ENCODE measurements around the gene MAN2A2.

MAN2A2 gene

DNA sequence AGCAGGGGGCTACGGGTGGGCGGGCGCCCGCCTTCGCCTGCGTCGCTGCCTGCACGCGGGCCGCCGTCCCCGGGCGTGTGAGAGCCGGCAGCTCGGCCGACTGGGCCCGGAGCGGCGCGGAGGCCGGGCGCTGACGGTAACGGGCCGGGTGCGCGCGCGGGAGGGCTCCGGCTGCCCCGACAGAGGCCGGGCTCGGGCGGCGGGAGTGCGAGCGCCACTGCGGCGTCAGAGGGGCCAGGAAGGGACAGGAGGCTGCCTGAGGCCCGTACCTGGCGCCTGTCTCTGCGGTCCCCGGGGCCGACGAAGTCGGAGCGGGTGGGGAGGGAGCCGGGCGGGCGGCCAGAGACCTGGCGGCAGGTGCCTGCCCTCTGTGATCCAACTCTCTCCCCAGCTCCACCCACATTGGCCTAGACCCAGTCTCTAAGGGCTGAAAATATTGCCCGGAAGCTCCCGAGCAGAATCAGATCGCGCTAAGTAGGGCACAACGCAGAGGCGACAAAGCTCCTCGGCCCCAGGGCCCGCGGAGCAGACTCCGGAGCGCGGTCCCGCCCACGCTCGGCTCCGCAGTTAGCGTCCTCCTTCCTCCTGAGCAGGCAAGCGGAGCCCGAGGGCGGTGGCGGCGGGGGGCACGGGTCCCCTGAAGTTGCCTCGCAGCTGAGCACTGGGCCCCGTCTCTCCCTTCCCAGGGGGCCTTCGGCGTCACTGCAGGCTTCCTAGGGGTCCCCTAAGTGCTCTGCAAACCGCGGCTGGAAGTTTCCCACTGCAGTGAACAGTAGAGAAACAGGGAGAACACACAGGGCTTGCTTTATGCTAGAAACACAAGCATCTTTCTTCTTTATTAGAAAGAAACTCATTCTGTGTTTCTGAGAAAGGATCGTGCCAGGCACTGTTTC is at the start of gene MAN2A2:
Gene MAN2A2, plus strand, starts transcription at position 463 of the 893 bp plus-strand sequence. CDS start 906 bp downstream, outside the sequence.
- DNase-seq (ENCODE audit: low spot score) = peak; percentile 88

DNA sequence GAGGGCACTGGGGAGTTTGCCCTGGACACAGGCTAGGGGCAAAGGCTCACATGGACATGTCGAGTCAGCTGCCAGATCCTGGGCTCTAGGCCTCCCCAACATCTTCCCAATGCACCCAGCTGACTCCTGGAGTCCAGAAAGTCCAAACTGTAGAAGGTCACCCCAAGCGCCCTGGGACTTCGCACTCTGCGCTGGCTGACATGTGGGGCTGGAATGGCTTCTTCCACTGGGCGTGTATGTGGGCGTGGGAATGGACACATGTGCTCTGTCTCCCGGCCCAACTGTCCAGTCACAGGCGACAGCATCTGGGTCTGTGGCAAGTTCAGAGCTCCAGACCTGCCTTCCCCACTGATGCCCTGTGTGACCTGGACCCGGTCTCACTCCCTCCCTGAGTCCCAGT is 48.0 kb upstream of the MAN2A2 start:
- no peak for DNase-seq (ENCODE audit: low spot score)

DNA sequence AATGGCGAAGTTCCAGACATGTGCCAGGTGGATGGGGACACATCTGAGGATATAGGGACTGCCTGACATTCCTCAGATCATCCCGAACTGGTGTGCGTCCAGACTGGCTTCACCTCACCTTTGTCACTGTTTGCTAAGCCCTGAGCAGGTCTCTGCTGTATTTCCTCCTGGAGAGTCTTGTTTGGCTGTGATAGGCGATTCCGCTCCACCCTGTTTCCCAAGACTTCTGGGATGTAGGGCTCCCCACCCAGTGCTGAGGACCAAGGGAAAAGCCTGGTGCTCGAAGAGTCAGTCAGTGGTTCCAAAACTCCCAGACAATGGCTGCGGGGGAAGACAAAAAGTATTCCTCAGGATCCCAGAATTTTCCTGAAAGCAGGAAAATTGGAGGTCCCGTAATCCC is 45.8 kb upstream of the MAN2A2 start:
- no peak for DNase-seq (ENCODE audit: low spot score)

DNA sequence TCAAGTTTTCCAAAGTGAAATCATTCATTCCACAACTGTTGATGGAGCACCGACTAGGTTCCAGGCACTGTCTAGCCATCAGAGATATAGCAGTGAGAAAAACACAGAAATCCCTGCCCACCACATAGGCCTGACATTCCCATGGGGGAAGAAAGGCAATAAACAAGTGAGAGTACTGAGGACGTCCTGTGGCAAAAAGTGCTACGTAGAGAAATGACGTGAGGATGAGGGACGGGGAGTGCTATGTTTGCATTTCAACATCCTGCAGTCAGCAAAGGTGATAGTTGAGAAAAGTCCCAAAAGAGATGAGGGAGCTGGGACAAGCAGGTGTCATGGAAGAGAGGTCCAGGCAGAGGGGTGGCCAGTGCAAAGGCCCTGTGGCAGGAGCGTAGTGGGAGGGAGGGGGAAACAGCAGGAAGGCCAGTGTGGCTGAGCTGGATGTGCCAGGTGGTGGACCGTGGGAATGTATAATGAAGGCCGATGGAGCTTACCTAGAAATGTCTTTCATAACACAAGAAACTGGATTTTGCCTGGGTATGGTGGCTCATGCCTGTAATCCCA is 45.1 kb upstream of the MAN2A2 start:
- no peak for DNase-seq (ENCODE audit: low spot score)

DNA sequence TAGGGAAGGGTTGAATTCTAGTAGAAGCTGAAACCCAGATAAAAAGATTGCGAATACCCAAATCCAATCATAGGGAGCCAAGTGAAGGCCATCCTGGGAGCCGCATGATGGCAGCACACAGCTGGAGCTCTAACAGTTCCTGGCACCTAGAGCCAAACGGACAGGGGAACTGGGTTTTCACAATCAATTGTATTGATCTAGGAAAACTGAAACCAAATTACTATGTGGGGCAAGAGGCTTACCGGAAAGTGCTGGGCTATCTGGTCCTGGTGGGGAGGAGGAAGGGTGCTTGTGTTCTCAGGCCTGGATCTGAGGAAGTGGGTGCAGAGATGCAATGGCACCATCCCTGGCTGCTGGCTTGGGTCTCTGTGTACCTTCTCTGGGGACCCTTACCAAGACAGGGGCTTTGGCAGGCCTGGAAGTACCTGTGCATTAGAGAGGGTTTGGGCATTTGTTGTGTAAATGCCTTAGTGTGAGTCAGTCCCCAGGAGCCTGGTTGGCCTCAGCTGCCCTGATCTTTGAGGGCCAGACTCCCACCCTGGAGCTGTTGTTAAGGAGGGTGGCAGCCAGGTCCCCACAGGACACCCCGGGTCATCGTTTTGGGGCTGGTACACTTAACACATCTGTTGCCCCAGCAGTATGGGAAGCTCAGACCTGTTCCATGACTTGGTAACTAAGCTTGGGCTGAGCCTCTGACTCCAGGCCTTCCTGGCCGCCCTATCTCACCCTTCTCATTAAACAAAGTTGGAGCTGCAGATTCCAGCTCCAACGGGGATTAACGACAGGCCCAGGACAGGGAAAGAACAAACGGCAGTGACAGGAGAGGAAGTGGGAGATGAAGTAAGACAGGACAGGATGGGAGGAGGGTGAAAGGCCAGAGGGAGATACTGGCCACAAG is 43.6 kb upstream of the MAN2A2 start:
- DNase-seq (ENCODE audit: low spot score) = no peak

DNA sequence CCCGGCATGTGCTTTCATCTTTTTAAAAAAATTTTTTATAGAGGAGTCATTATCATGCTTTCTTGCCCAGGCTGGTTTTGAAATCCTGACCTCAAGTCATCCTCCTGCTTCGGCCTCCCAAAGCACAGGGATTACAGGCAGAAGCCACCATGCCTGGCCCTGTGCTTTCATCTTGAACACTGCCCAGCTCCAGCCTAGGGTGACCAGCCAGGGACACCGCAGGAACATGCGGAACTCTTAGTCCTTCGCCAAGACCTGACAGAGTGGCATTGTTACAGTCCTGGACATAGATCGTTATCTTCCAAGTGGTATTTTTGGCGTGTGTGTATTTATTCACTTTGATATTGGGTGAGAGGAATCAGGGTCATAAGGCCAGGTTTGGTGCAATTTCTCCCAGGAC is 42.7 kb upstream of the MAN2A2 start:
- no peak for DNase-seq (ENCODE audit: low spot score)

DNA sequence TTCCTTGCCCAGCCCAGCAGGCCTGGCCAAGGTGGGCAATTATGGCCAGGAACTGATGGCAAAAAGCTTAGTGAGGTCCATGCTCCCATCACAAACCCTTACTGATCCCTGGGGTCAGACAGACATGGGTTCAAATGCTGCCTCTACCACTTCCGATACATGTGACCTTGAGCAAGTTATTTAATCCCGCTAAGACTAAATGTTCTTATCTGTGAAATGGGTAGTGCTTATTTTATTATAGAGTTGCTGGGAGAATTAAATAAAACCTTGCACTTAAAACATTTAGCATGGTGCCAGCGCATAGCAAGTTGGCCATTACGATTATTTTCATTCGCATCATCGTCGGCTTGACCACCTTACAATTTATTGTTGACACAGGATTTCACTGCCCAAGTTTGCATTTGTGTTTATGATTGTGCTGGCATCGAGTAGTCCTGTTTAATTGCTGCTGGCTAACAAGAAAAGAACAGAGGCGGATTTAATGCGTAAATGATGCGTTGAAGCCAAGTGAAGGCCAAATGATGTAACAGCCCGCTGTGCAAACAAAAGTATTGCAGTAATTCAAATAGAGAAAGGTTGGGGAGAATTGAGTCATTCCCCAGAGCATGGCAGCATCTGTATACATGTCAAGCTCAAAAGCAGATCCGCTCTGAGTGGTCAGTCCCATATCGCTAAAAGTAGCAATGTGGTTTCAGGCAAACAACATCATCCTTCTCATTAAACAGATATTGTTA is 42.0 kb upstream of the MAN2A2 start:
- no peak for DNase-seq (ENCODE audit: low spot score)

DNA sequence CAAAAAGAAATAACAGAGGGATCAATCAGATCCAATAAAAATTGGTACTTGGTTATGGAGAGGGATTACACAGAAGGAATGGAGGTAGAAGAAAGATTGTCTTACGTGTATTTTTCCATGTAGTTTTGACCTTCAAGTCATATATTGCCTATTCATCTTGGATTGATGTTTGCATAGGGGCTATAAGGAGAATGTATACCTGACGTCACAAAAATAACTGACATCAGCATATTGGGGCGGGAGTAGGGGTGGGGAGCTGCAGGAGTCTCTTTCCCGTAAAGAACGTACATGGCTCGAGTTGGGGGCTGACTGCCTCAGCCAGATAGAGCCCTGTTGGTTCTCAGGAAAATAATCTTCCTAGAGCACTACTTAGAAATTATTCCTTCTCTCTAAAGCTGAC is 40.6 kb upstream of the MAN2A2 start:
- DNase-seq (ENCODE audit: low spot score) = no peak

DNA sequence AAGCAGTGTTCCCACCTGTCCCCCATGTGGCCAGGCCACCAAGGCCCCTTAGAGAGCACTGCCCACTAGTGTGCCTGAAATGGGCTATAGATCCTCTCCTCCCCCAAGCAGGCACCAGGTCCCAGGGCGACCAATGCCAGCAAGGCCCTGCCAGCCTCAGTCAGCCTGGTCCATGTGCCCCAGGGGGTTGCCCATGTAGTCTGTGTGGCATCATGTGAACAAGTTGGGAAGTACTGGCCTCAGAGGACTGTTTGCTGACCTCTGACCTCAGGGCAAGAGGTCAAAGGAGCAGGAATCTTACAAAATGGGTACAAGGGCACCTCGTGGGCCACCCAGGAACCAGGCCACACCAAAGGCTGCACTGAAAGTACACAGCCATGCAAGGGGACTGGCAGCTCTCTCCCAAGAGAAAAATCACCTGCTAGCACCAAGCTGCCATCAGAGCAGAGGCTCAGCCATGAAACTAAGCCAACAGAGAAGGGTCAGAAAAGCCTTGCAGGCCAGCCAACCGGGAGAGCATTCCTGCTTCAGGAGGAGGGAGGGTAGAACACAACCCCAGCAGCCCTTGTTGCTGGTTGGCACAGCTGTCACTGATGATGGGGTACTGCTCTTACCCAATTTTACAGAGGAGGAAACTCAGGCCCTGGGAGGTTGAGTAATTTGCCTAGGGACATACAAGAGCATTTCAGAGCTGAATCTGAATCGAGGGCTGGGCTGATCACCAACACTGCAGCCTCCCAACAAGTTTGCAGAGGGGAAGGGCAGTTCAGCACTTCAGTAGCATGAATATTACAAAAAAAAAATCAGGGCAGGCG is 39.9 kb upstream of the MAN2A2 start:
- DNase-seq (ENCODE audit: low spot score) = no peak

DNA sequence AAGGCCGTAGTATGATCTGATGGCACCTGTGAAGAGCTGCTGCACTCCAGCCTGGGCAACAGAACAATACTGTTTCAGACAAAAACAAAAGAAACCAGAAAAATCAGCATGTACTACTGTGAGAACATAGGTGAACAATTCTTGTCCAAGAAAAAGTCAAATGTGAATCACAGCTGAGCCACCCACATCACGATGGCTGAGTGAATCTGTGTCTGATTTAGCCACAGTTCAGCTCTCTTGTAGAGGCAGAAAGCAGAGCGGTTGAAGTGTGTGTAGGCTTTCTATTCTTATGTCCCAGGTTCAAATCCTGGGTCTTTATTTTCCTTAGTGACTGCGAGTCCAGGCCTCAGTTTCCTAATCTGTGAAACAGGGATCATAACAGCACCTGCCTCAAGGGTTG is 39.1 kb upstream of the MAN2A2 start:
- DNase-seq (ENCODE audit: low spot score) = no peak

DNA sequence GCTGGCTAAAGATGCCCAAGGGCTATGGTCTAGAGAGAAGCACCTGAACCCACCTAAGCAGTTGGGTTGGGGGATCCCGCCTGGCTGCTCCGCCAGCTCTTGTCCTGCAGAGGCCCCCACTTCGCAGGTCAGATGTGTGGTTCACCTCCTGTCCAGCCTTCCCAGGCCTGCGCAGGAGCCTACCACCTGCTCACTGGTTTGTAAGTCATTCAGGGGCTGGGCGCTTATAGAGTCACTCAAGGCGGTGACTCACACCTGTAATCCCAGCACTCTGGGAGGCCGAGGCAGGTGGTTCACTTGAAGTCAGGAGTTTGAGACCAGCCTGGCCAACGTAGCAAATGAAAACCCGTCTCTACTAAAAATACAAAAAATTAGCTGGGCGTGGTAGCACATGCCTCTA is 38.6 kb upstream of the MAN2A2 start:
- no peak for DNase-seq (ENCODE audit: low spot score)

DNA sequence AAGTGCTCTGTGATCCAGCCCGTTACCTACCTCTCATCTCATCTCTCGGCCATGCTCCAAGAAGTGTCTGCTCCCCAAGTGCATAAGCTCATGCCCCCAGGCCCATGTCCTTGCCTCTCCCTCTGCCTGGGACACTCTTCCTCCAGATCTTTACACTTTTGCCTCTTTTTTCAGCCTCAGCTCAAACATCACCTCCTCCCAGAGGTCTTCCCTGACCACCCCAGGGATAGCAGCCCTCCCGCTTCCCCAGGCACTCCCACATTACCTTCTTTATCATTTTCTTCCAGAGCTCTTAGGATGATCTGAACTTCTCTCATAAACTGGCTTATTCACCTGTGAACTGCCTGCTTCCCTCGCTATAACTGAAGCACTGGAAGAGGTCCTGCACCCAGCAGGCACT is 37.4 kb upstream of the MAN2A2 start:
- DNase-seq (ENCODE audit: low spot score) = no peak

DNA sequence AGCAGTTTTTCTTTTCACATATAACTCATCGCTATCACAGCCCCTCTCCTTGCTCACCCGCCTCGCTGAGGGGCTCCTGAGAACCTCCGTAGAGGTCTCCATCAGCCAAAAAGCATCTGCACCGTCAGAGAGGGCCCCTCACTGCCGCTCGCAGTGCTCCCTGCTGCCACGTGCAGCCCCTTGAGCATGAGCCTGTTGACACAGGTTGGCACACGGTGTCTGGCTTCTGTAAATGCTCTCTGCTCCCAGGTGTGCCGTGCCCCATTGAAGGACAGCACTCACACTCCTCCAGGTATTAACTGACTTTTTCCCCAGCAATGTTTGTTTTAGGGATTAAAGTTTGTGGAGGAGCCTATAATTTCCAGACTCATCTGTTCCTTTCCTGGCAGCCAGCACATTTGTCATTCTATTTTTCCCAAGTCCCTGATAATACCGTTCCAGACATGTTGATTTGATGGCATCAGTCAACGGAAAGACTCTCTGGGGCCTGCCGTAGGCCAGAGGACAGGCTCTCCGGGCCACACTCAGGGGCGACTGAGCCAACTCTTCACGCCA is 36.9 kb upstream of the MAN2A2 start:
- no peak for DNase-seq (ENCODE audit: low spot score)

DNA sequence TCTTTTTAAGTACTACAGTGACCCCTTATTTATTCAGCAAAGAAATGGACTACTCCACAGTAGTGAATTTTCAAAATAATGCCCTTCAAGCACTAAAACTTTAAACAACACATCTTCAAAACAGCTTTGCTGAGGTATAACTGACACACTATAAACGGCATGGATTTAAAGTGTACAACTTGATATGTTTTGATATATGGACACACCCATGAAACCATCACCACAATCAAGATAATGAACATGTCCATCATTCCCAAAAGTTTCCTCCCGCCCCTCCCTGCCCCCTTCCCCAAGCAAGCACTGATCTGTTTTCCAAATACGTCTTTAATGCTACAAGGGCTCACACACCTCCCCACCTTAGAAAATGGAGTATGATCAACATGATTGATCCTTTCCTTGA is 36.3 kb upstream of the MAN2A2 start:
- DNase-seq (ENCODE audit: low spot score) = no peak

DNA sequence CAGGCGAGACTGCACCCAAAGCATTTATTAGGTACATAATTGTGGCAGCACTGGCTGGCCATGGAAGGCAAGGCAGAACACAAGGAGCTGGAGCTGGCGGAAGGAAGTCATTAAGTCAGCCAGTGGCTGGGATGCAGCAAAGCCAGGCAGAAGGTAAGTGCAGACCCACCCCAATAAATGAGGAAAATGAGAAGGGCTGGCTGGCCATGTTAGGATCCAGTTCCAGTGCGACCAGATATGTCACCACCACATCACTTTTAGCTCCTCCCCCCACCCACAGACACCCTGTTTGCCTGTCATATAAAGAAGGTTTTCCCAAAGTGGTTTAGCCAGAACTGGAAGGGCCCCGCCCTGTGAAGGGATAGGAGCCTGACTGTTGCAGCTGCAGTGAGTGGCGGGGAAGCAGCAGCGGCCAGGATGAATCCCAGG is 34.8 kb upstream of the MAN2A2 start, which contains the start of gene FURIN:
Gene FURIN, plus strand, starts transcription at position 328 of the 429 bp plus-strand sequence. CDS start 7,153 bp downstream, outside the sequence.
- no peak for DNase-seq (ENCODE audit: low spot score)

DNA sequence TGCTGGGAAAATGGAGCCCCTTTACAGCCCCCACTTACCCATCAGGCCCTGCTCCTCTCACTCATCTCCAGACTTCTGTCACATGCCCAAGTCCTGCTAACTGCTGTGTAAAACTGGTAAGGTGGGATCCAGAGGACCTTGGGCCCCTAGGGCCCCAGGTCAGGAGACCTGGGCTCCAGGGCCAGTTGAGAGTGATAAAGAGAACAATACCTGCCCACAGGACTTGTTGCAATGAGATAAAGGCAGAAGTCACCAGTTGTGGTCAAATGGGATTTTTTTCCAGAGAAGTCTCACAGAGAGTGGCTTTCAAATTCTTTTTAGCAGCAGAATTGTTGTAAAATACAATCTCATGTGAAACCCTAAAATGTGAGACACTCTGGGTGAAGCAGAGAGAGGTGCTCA is 34.0 kb upstream of the MAN2A2 start:
- DNase-seq (ENCODE audit: low spot score) = no peak

DNA sequence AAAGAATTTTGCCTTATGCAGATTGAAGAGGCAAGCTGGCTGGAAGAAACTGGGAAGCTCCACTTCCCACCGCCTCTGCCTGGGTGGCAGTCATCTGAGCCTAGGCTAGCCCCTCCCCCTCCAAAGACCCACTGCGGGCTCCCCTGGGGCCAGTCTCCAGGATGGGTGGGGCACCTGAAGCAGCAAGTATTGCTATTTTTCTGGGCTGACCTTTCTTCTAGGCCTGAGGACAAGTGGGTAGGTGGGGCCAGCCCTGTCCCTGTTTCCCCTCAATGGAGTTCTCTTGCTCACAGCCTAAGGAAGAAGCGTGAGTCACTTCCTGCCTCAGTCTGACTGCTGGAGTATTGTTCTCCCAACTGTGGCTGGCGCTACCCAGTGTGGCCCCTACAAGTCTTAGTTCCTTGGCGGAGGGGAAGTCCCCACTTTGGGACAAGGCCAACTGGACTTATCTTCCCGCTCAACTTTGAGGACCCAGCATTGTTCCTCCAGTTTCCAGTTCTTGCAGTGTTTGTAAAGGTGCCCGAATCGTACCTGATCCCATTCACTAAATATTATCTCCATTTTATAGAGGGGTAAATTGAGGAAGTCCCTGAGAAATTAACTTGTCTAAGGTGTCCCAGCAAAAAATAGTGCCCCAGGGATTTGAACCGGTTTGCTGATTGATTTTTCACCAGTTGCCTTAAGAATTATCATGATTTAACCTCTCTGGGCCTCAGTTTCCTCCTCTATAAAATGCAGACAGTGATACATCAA is 33.3 kb upstream of the MAN2A2 start:
- no peak for DNase-seq (ENCODE audit: low spot score)

DNA sequence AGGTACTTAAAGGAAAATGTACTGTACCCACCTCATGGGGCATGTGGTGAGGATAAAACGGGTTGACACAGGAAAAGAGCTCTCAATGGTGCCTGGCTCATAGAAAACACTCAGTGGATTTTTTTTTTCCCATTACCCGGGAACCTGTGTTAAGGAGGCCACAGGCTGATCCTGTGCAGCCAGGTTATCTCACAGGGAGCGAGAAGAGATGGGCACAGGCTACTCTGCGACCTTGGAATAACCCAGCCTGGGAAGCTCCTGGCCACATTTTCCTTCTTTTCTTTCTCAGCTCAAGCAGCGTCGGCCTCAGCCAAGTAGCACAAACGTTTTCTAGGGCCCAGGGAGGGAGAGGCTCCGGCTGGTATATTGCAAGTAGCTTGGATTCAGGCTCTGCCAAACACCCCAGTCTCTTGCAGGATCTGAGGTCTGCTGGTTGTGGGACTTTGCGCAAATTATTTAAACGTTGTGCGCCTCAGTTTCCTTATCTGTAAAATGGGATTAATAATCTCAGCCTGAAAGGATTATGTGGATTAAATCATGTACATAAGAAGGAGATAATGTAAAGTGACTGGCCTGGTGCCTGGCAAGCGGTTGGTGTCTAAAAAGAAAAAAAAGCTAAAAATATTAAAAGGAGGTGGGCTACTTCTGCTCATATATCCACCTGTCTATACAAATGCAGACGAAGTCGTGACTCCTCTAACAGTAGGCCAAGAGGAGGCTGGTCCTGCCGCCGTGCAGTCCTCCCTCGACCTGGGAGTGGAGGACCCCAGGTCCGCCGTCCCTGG is 32.6 kb upstream of the MAN2A2 start:
- DNase-seq (ENCODE audit: low spot score) = no peak

DNA sequence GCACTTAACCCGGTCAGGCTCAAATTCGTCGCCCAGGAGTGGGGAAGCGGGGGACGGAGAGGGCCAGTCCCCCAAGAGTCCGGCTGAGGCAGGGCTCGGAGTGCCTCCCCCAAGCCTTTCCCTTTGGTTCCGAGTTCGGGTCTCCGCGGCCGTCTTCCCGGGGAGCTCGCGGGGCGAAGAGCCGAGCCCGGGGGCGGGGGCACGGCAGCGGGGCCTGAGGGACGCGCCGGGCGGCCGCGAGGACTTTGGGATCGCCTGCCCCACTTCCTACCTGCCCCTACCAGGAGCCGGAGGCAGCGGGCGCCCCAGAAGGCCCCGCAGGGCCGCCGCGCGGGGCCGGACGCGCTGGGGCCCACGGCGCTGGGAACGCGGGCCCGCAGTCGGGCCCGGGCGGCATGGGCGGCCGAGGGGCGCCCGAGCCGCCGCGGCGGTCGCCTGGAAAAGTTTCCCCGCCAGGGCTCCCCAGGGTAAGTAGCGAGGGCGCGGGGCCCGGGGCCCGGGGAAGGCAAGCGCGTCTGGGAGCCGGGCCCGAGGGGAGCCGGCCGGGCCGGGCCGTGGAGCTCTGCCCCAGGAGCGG is 31.9 kb upstream of the MAN2A2 start:
- no peak for DNase-seq (ENCODE audit: low spot score)

Data from globus pallidus (tissue), 1 donor.